Measurements from ENCODE around the gene TMEM37.

TMEM37 gene

DNA sequence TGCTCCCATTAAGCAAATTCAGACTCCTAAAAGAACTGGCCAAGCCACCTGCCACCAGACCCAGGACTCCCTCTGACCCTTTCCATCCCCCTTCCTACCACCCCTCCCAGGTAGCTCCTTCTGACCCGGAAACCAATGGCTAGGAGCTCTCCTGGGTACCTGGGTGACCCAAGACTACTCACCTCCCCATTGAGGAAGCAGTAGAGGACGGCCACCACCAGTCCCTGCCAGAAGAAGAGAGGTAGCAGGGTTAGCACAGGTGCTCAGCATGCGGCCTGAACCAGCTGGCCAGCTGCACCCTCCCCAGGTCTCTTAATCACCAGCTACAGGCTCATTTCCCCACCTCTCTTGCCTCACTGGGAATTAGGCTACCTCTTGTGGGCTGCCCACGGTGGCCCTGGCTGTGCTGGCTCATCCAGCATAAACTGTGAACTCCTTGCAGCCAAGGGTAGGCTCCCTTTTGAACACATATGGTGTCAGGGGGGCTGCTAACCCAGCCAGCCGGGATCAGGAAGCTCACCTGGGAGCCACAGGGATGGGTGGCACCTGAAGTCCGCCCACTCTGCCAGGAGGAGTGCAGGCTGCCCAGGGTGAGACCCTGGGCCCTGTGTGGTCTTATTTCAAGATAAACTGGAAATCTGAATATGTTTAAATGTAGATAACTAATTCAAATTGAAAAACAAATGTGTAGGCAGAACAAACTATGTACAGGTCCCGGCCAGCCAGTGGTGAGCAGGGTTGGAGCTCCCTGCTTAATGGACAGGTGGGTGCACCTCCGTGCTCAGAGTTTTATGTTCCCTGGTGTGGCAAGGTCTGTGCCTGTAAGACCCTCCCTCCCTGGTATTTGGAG lies 9.9 kb downstream of the TMEM37 start:
- Histone ChIP-seq H3K9me3 (ENCODE audit: control insufficient read depth, low read length) (no peaks in the 10 kb centered on the region), H3K4me1 (ENCODE audit: control insufficient read depth, insufficient read depth, low read length) (no peaks in the 10 kb centered on the region), H3K4me3 (ENCODE audit: insufficient read depth, low read depth, low read length) (no peak overlapping the region), H3K36me3 (ENCODE audit: control insufficient read depth, insufficient read depth, low read length) (no peaks in the 10 kb centered on the region), H3K27ac (ENCODE audit: insufficient read depth, low read depth, low read length, poor library complexity, severe bottlenecking) (no peak overlapping the region), H3K27me3 (ENCODE audit: control insufficient read depth, insufficient read depth, low read length, poor library complexity, severe bottlenecking) (no peaks in the 10 kb centered on the region)
- WGBS, 2 experiments = 87% methylated on average over 8 of the region's 8 CpGs

DNA sequence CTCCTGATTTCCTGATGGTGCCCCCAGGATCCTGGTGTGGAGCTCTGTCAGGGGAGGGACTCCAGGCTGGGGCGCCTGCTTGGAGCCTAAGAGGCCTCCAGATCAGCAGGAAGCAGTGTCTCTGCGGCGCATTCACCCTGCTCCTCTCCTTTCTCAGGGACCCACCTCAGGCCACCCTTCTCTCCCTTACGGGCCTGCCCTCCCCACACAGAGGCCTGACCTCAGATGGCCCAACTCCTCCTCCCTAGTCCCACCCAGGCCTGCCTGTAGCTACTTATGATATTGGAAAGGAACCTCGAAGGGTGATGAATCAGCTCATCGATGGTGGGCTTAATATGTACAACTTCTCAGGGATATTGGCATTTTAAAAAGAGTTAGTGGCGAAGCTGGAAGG lies 10.6 kb downstream of the TMEM37 start:
- Histone ChIP-seq H3K36me3 (ENCODE audit: control insufficient read depth, insufficient read depth, low read length) (no peaks in the 10 kb centered on the region), H3K27me3 (ENCODE audit: control insufficient read depth, insufficient read depth, low read length, poor library complexity, severe bottlenecking) (no peaks in the 10 kb centered on the region), H3K4me1 (ENCODE audit: control insufficient read depth, insufficient read depth, low read length) (no peaks in the 10 kb centered on the region), H3K27ac (ENCODE audit: insufficient read depth, low read depth, low read length, poor library complexity, severe bottlenecking) (no peak overlapping the region), H3K4me3 (ENCODE audit: insufficient read depth, low read depth, low read length) (no peak overlapping the region), H3K9me3 (ENCODE audit: control insufficient read depth, low read length) (no peaks in the 10 kb centered on the region)
- 89 to 90% methylated on average over 7 of the region's 7 CpGs for WGBS, 2 experiments

DNA sequence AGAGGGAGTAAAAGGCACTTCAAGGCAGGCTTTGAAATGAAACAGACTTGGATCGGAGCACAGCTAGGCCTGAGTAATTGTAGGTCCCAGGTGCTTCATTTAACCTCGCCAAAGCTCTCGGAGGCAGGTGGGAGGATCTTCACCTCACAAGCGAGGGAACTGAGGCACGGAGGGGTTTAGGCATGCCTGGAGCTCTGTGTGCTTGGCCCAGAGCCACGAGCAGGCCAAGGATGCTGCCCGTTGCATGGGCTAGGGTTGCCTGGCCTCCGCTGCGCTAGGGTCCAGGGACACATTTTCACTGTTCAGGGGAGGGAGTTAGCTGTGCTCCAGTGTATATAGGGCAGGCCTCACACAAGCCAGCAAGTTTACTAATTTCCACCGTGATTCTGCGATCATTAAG lies 11.2 kb downstream of the TMEM37 start:
- no peak overlapping the region for H3K27ac ChIP-seq (ENCODE audit: insufficient read depth, low read depth, low read length, poor library complexity, severe bottlenecking)
- no peaks in the 10 kb centered on the region for H3K9me3 ChIP-seq (ENCODE audit: control insufficient read depth, low read length)
- no peaks in the 10 kb centered on the region for H3K27me3 ChIP-seq (ENCODE audit: control insufficient read depth, insufficient read depth, low read length, poor library complexity, severe bottlenecking)
- no peak overlapping the region for H3K4me3 ChIP-seq (ENCODE audit: insufficient read depth, low read depth, low read length)
- WGBS, 2 experiments = 94 to 95% methylated on average over 11 of the region's 11 CpGs
- H3K36me3 ChIP-seq (ENCODE audit: control insufficient read depth, insufficient read depth, low read length) = no peaks in the 10 kb centered on the region
- H3K4me1 ChIP-seq (ENCODE audit: control insufficient read depth, insufficient read depth, low read length) = no peaks in the 10 kb centered on the region

DNA sequence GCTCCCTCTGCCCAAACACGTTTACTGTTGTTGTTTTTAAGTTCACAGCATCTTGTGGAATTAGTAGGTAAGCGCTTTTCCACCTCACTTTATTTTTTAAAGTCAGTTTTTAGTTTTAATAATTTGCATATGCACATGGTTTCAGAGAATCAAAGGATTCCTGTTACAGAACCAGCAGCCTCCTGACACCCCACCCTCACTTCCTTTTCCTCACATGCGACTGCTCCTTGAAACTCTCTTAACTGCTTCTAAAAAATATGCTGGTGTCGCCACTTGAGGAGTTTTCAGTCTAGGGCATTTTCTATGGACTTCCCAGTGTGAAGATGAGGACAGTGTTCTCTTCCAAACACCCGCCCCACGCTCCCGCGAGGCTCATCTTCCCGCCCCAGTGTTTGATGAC lies 14.4 kb downstream of the TMEM37 start:
- H3K9me3 ChIP-seq (ENCODE audit: control insufficient read depth, low read length) = no peaks in the 10 kb centered on the region
- WGBS, 2 experiments = 86 to 95% methylated on average over 8 to 9 of the region's 9 CpGs
- H3K27ac ChIP-seq (ENCODE audit: insufficient read depth, low read depth, low read length, poor library complexity, severe bottlenecking) = no peak overlapping the region

DNA sequence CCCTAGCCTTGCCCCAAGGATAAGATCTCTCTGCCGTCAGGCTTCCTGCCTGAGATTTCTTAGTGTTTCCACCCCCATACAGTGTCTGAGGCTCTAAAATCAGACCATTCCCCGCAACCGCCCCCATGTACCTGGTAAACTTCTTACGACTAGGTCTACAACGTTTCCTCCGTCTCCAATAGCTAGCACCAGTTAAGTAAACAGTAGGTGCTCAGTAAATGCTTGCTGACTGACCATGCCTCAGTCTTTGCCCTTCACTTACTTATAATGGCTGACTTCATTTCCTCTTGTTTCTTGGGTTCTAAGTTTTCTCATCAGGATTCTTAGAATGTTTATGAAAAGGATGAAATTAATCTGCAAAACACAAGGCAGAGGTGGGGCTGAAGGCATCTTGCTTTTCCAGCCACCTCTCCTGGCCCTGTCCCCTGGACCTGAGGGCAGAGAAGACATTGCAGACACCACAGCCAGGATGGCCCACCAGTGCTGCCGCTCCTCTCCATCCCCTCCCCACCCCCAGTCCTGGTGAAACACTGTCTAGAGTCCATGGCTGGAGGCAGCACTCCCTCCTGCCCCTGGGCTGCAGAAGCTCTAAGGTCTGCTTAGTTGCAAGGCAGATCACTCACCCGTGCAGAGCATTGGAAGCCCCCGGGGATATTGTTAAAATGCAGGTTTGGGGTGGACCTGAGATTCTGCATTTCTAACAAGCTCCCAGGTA lies 16.9 kb downstream of the TMEM37 start:
- Histone ChIP-seq H3K4me1 (ENCODE audit: control insufficient read depth, insufficient read depth, low read length) (peaks cover 4% of the 10 kb centered on the region), H3K27me3 (ENCODE audit: control insufficient read depth, insufficient read depth, low read length, poor library complexity, severe bottlenecking) (no peaks in the 10 kb centered on the region), H3K27ac (ENCODE audit: insufficient read depth, low read depth, low read length, poor library complexity, severe bottlenecking) (no peak overlapping the region), H3K9me3 (ENCODE audit: control insufficient read depth, low read length) (no peaks in the 10 kb centered on the region), H3K4me3 (ENCODE audit: insufficient read depth, low read depth, low read length) (no peak overlapping the region), H3K36me3 (ENCODE audit: control insufficient read depth, insufficient read depth, low read length) (no peaks in the 10 kb centered on the region)
- WGBS, 2 experiments = 87 to 89% methylated on average over 9 of the region's 9 CpGs

More for the DNA sequence above, 14.4 kb downstream of the TMEM37 start:
- no peak overlapping the region for H3K4me3 ChIP-seq (ENCODE audit: insufficient read depth, low read depth, low read length)
- H3K36me3 ChIP-seq (ENCODE audit: control insufficient read depth, insufficient read depth, low read length) = no peaks in the 10 kb centered on the region
- peaks cover 4% of the 10 kb centered on the region for H3K4me1 ChIP-seq (ENCODE audit: control insufficient read depth, insufficient read depth, low read length)
- H3K27me3 ChIP-seq (ENCODE audit: control insufficient read depth, insufficient read depth, low read length, poor library complexity, severe bottlenecking) = no peaks in the 10 kb centered on the region

DNA sequence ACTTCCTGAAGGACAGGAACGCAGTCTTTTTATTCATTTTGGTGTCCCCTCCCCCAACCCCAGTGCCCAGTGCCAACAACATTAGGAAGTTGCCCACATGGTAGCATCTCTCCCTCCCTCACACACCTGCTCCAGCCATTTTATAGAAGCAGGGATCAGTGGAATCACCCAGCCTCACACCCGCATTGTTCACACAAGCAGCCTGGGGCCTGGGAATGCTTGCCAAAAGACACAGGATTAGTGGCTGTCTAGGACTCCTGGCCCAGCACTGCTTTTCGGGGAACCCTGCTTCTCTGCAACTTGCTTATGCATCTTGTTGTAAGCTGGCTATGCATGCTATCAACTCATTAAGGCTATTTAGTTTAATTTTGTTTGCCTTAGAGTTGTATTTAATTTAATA lies 17.9 kb downstream of the TMEM37 start:
- H3K4me1 ChIP-seq (ENCODE audit: control insufficient read depth, insufficient read depth, low read length) = peaks cover 4% of the 10 kb centered on the region
- no peaks in the 10 kb centered on the region for H3K9me3 ChIP-seq (ENCODE audit: control insufficient read depth, low read length)
- no peaks in the 10 kb centered on the region for H3K27me3 ChIP-seq (ENCODE audit: control insufficient read depth, insufficient read depth, low read length, poor library complexity, severe bottlenecking)
- no peak overlapping the region for H3K27ac ChIP-seq (ENCODE audit: insufficient read depth, low read depth, low read length, poor library complexity, severe bottlenecking)
- no peak overlapping the region for H3K4me3 ChIP-seq (ENCODE audit: insufficient read depth, low read depth, low read length)
- no peaks in the 10 kb centered on the region for H3K36me3 ChIP-seq (ENCODE audit: control insufficient read depth, insufficient read depth, low read length)
- 75 to 79% methylated on average over 3 of the region's 3 CpGs for WGBS, 2 experiments

DNA sequence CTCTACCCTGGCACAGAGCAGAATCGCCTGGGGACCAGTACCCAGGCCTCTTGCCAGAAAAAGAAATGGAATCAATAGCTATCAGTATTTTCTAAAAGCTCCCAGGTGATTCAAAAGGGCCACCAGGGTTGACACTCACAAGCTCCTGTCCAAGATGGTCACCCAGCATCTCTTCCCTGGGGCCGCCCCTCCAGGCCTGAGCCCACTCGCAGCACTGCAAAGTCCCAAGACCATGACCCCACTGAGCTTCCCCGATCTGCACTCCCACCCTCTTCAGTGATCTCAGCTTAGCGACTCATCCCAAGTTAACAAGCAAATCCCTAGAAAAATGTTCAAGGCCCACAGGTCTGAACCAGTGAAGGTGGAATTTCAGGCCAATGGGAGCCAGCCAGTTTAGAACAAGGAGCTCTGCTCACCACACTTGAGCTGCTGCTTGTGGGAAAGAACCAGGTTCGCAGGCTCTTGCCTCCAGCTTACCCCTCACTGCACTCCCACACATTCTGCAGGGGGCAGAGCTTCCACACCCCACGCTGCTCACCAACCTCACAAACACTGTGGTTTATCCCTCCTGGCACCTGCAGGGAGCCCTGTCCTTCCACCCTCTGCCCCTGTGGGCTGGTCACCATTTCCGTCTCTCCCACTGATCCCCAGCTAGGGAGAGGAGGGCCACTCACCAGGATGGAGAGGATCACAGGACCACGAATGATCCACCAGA lies 19.8 kb downstream of the TMEM37 start:
- H3K4me3 ChIP-seq (ENCODE audit: insufficient read depth, low read depth, low read length) = no peak overlapping the region
- H3K4me1 ChIP-seq (ENCODE audit: control insufficient read depth, insufficient read depth, low read length) = peaks cover 4% of the 10 kb centered on the region
- WGBS, 2 experiments = 92 to 94% methylated on average over 9 of the region's 9 CpGs
- H3K9me3 ChIP-seq (ENCODE audit: control insufficient read depth, low read length) = no peaks in the 10 kb centered on the region
- no peaks in the 10 kb centered on the region for H3K36me3 ChIP-seq (ENCODE audit: control insufficient read depth, insufficient read depth, low read length)
- H3K27me3 ChIP-seq (ENCODE audit: control insufficient read depth, insufficient read depth, low read length, poor library complexity, severe bottlenecking) = no peaks in the 10 kb centered on the region
- H3K27ac ChIP-seq (ENCODE audit: insufficient read depth, low read depth, low read length, poor library complexity, severe bottlenecking) = no peak overlapping the region

DNA sequence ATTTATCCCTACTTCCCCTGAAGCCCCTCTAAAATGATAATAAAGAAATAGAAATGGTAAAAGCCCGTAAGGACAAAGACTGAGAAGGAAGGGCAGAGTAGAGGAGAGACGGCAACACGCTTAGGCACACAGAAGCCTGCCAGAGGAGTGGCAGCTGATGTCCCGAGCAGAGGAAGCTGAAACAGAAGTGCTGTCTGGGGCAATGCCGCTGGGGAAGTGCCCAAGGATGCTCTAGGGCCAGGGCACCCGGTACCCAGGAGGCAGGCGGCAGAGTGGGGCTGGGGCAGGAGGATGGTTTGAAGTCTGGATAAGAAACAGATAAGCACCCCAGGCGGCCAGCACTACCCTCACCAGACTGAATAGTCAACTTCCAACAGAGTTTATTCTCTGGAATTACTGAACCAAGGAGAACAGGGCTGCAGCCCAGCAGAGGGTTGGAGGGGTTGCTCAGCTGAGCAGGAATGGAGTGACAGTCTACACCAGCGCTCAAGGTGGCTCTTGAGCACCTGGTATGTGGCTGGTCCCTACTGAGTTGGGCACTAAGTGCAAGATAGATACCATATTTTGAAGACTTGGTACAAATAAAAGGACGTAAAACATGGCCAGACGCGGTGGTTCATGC lies 22.4 kb downstream of the TMEM37 start:
- WGBS, 2 experiments = 82 to 83% methylated on average over 12 of the region's 12 CpGs
- no peak overlapping the region for H3K27ac ChIP-seq (ENCODE audit: insufficient read depth, low read depth, low read length, poor library complexity, severe bottlenecking)
- peaks cover 4% of the 10 kb centered on the region for H3K4me1 ChIP-seq (ENCODE audit: control insufficient read depth, insufficient read depth, low read length)
- no peak overlapping the region for H3K4me3 ChIP-seq (ENCODE audit: insufficient read depth, low read depth, low read length)
- H3K27me3 ChIP-seq (ENCODE audit: control insufficient read depth, insufficient read depth, low read length, poor library complexity, severe bottlenecking) = no peaks in the 10 kb centered on the region
- no peaks in the 10 kb centered on the region for H3K36me3 ChIP-seq (ENCODE audit: control insufficient read depth, insufficient read depth, low read length)
- H3K9me3 ChIP-seq (ENCODE audit: control insufficient read depth, low read length) = no peaks in the 10 kb centered on the region

DNA sequence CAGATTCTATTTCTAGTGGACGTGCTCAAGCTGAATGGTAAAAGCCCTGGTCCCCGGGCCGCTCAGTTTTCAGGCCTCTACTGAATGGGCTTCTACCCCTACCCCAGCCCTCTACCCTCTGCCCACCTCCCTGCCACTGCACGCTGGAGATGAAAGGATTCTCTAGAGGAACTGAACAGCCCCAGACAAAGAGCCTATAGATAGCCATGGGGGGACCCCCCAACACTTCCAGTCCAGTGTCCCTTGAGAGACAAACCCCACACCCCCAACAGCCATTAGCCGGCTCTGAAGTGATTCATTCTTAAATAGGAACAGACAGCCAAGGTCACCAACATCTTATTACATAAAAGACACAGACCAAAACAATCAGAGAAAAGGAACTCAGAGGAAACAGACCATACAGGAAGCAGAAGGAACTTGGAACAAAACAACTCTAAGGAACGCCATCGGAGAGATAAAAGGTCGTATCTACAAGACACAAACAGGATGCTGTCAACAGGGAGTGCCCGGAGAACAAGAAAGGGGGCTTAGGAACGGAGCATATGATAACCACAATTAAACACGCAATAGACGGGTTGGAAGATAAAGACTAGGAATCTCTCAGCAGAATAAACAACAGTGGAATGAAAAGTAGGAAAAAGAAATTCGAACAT lies 23.5 kb downstream of the TMEM37 start:
- Histone ChIP-seq H3K4me3 (ENCODE audit: insufficient read depth, low read depth, low read length) (no peak overlapping the region), H3K4me1 (ENCODE audit: control insufficient read depth, insufficient read depth, low read length) (no peaks in the 10 kb centered on the region), H3K36me3 (ENCODE audit: control insufficient read depth, insufficient read depth, low read length) (no peaks in the 10 kb centered on the region), H3K27ac (ENCODE audit: insufficient read depth, low read depth, low read length, poor library complexity, severe bottlenecking) (no peak overlapping the region), H3K9me3 (ENCODE audit: control insufficient read depth, low read length) (no peaks in the 10 kb centered on the region), H3K27me3 (ENCODE audit: control insufficient read depth, insufficient read depth, low read length, poor library complexity, severe bottlenecking) (no peaks in the 10 kb centered on the region)
- 89 to 91% methylated on average over 13 of the region's 13 CpGs for WGBS, 2 experiments

All from ectodermal cell (in vitro differentiated cells).